ENCODE results near the gene CALML5.
"Not testable (repeated sequence)": the region's sequence is repeated elsewhere in the genome, so short reads cannot be mapped to it uniquely, and the experiment has no call there.

CALML5 gene

GRCh38 chr10:5482016-5482415, 17.4 kb downstream of the CALML5 start:
- no peak for DNase-seq (ENCODE audit: low read depth)

GRCh38 chr10:5481121-5481520, 18.2 kb downstream of the CALML5 start:
- DNase-seq (ENCODE audit: low read depth): no peak

DNA sequence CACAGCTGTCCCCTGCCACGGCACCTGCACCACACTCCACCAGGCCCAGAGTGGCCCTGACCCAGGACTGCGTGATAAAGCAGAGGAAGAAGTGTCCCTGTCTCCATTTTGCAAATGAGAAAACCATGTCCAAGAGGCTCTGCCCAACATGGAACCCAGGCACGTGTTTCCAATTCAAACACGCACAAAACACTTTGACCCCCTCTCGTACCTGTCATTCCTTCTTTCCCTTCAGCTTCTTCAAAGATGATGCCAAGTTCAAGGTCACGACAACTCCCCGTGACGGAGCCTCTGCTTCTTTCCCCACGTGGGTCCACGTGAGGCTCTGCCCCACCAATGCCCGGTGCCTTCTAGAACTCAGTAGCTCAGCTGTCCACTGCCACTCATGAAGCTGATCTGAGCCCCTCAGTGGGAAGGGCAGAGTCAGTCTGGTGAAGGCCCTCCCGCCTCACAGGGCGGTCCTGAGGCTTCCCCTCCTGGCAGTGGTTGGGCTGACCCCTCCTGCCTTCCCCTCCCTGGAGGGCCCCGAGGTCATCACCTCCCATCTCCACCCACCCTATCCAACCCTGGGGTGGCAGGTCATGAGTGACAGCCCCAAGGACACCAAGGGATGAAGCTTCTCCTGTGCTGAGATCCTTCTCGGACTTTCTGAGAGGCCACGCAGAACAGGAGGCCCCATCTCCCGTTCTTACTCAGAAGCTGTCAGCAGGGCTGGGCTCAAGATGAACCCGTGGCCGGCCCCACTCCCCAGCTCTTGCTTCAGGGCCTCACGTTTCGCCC, 19.0 kb downstream of the CALML5 start:
- no peak for DNase-seq (ENCODE audit: low read depth)

DNA sequence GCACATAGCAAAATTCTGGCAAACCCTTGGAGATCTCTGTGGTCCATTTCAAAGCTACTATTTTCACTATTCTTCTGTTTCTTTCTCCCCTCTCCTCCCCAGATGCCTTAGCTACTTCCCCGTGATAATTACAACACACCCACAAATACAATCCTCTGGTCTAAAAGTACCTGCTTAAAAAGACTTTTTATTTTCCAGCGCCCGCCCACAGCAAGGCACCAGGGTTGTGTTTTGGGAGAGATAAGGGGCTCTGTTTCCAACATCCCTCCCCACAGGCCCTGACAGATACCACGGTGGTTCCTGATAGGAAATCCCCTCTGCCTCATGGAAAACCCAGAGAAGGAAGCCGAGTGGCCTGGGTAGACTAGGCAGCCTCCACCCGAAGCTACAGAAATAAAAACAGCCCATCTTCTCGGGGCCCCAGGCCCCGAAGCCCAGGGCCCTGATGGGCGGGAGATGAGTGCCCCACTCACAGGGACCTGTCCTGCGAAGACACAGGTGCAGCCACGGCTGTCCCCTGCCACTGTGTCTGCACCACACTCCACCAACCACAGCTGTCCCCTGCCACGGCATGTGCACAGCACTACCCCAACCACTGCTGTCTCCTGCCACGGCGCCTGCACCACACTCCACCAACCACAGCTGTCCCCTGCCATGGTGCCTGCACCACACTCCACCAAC, 19.7 kb downstream of the CALML5 start:
- no peak for DNase-seq (ENCODE audit: low read depth)

DNA sequence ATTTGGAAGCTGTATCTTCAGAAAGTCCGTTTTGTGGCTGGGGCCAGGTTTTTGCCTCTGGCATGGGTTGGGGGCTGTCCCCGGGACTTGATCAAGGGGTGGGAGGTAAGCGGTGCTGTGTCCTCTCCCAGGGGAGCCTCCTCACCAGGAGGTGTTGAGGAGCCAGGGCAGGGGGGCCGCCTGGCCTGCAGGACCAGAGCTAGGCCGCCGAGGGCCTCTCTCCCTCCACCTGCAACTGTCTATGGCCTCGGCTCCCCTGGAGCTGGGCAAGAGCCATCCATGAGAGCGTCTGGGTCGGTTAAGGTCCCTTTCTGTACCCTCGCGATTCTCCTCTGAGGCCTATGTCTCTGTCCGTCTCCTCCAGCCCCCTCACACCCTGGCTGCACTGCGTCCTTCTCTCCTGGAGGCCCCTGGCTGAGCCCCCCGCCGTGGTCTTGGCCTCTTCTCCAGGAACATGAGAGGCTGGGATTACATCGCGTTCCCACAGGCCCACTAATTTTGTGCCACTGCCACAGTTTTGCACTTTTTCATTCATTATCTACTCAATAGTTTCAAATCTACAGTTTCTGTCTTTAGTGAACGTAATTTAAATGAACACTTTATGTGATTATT, 20.6 kb downstream of the CALML5 start:
- DNase-seq (ENCODE audit: low read depth): no peak

DNA sequence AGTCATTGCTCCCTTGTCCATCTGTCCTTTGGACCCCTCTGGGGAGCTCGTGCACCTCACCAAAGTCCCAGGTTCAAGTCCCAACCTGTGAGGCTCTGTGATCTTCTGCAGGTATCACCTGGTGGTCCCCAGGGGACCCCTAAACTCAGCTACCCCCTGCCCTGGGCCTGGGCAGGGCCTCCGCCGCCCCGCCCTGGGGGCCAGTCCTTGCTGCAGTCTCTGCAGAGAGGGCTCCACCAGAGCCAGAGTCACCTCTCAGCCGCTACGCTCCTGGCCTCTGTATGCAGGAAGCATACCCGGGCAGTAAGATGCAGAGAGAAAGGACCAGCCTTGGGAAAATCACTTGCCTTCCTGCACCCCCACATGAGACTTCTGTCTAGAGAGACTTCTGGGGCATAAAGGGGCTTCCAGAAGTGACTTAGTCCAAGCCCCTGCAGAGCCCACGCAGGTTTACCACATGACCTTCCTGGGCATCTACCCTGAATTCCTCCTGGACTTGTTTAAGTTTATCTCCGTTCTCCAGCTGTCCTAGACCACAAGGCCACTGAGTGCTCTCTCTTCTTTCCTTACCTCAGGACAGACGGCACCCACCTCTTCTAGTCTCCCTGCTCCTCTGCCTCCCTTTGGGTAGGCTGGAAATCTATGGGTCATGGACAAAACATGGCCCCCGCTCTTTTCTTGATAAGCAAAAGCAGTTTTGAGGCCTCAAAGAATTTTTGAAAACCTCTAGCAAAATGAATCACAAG, 21.2 kb downstream of the CALML5 start:
- no peak for DNase-seq (ENCODE audit: low read depth)

GRCh38 chr10:5476918-5477525, 22.3 kb downstream of the CALML5 start:
- DNase-seq (ENCODE audit: low read depth): no peak

GRCh38 chr10:5475974-5476807, 23.2 kb downstream of the CALML5 start:
- DNase-seq (ENCODE audit: low read depth): not testable (repeated sequence)

- DNase-seq (ENCODE audit: low read depth): not testable (repeated sequence)
Observed at GRCh38 chr10:5475088-5475487, 24.3 kb downstream of the CALML5 start.

DNA sequence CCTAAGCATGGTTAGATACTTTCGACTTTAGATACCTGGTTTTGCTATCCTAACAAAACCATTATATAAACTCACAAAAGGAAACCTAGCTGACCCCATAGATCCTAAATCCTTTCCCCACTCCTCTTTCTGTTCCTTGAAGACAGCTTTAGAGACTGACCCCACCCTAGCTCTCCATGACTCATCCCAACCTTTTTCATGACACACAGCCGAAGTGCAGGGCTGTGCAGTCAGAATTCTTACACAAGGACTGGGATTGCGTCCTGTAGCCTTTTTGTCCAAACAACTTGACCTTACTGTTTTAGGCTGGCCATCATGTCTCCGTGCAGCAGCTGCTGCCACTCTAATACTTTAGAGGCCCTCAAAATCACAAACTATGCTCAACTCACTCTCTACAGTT, 24.7 kb downstream of the CALML5 start:
- not testable (repeated sequence) for DNase-seq (ENCODE audit: low read depth)

DNA sequence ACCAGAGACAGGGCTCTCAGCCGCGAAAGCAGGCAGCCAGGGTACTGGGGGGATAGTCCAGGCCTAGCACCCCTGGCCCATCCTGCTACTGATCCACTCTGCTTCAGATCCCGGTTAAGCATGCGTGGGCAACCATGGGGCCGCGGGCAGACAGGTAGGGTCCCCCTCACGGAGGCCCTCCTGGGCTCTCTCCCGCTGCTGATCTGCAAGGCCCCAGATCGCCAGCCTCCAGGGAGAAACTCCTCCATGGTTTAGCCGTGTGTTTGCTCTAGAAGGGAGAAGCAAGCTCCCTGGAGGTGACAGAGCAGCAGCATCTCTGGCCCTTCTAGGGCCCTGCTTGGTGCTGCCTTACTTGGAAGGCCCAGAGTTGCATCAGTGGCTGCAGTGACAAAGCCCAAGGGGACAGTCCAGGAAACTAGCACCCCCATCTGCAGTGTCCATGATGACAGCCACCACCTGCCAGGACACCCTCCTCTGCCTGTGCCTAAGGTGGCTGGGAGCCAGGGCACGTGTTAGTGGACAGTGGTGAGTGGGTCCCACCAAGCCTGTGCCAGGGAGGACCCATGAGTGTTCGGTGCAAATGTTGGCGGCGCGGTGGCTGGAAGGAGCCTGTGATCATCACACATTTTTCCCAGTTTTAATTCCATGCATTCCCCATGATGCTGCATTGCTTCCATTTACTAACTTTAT, 29.2 kb downstream of the CALML5 start:
- no peak for DNase-seq (ENCODE audit: low read depth)

DNA sequence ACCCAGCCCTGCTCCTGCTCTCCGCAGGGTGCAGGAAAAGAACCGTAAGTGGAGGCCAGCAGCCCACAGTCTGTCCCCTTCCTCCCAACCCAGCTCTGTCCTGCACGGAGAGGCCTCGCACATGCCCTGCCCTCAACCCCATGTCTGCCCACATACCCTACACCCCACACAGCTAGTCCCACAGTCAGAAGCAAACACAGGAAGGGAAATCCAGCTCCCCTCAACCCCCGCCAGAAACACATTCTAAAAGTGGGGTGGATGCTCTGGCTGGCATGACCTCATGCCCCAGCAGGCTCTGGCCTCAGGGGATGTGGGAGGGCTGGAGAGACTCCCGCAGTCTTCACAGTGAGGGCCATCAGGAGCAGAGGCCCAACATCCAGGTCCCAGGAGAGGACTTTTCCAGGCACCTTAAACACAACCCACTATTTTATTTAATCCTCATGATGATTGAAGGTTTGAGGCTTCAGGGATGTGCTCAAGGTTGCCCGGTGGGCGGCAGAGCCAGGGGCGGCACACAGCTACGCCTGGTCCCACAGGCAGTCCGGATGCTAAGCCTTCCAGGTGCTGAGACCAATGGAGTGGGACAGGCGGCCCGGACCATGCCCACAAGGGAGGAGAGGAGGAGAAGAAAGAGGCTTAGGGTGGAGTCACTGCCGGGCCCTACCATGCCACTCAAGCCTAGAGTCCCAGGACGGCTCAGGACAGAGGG, 29.9 kb downstream of the CALML5 start:
- DNase-seq (ENCODE audit: low read depth): no peak

DNA sequence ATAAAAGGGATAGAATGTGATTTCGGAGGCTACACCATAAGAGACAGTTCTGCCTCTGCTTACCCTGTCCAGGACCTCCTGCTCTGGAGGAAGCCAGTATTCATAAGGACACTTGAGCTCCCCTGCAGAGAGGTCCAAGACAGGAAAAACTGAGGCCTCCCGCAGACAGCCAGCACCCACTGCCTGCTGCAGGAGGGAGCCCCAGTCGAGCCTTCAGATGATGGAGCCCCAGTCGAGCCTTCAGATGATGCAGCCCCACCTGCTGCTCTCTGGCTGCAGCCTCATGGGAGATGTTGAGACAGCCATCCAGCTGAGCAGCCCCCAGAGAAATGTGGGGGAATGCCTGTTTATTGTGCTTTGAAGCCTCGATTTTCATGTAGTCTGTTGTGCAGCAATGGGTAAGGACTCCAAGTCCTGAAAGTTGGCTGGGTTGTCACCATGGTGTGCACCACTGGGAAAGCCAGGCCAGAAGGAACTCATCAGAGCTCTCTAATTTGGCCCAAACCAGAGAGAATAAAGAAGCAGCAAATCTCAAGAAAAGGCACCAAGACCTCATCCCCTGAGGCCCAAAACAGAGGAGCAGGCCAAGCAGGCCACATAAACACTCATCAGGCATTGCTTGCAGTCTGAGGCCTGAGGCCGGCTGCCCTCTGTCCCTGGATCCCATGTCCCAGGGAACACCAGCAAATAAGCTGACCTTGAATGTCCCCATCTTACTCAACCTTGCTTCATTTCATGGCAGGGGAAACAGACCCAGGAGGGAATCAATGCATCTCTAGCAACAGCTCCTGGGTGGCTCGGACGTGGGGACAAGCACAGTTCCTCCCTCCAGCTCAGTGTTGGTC, 30.9 kb downstream of the CALML5 start:
- no peak for DNase-seq (ENCODE audit: low read depth)

DNA sequence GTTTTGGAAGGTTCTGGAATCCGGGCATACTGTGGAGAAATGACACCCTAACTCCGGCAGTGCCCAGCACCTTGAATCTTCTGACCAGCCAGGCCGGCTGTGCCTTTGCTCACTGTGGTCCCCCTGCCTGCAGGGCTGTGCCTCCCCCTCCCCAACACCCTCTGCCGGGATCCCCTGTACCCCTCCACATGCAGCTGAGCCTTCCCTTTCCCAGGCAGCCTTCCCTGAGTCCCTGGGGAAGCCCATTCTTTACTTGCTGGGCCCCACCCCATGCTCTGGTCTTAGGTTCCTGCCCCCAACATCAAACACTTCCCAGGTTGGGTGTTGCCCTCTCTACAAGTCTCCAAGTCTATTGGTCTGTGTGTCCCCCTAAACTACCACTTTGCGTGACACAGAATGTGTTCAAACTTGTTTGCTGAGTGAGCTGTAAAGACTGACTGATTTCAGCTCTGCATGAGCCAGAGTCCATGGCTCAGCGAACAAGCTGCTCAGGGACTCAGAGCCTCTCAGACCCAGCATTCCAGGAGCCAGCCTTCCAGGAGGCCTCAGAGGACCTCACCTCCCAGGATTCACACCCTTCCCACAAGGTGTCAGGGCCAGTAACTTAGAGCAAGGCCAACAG, 31.6 kb downstream of the CALML5 start:
- DNase-seq (ENCODE audit: low read depth): no peak

DNA sequence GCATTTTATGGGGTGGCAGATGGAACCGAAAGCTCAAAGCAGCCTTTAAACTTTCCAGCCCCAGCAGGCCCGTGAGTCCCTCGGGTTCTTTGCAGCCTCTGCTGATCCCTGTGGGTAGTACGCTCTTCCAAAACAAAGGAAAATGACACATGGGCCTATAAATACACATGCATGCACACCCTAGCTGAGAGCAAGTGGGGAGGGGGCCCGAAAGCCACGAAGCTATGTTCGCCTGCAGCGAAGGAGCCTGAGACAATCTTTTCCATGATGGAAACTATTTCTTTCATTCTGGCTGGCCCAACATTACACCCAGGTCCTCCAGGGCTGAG, 32.2 kb downstream of the CALML5 start:
- no peak for DNase-seq (ENCODE audit: low read depth)

- no peak for DNase-seq (ENCODE audit: low read depth)
Observed at GRCh38 chr10:5466451-5467206, 32.7 kb downstream of the CALML5 start.

- no peak for DNase-seq (ENCODE audit: low read depth)
Observed at GRCh38 chr10:5465976-5466450, 33.4 kb downstream of the CALML5 start.

GRCh38 chr10:5464546-5464945, 34.8 kb downstream of the CALML5 start:
- no peak for DNase-seq (ENCODE audit: low read depth)
